Left ventricle myocardium inferior (tissue), 1 donor: ENCODE data around the gene PLXNA4. TPM values are rescaled to one million over a fixed set of nuclear protein-coding genes. Genes with fewer than 3 reads are reported as not detected.

ENCODE experiments used
- DNase-seq: peaks from one replicate; pipeline ENCODE4 v3.0.0-alpha.2; 2020
- H3K27ac ChIP-seq: fragments of 200-600 bp; replicated peaks from 2 replicates; pipeline ENCODE4 v1.8.0; 2021
- H3K27me3 ChIP-seq: fragments of 200-600 bp; 2 replicates; pipeline ENCODE4 v1.8.0; 2021; ENCODE audit warnings: low read depth
- H3K36me3 ChIP-seq: fragments of 200-600 bp; 2 replicates; pipeline ENCODE4 v1.8.0; 2021
- H3K4me1 ChIP-seq: fragments of 200-600 bp; 2 replicates; pipeline ENCODE4 v1.8.0; 2021
- H3K4me3 ChIP-seq: fragments of 200-600 bp; 2 replicates; pipeline ENCODE4 v1.8.0; 2021; ENCODE audit warnings: mild to moderate bottlenecking, moderate library complexity
- H3K9me3 ChIP-seq: fragments of 200-600 bp; replicated peaks from 2 replicates; pipeline ENCODE4 v1.8.0; 2021
- intact Hi-C: fragments of 100-400 bp; cut with micrococcal nuclease; formaldehyde crosslinking; loops from one replicate; pipeline ENCODE4 v1.11.0; 2022
- total RNA-seq: library from RNA; stranded (reverse); fragmentation: NEBNext Ultra II Directional; extraction: Animal tissue kit (Norgen Biotek cat#: 25700); gene quantifications from one replicate; pipeline ENCODE4 v1.2.1, GENCODE V29; 2021
- TF ChIP-seq, protein P1 (sequence below): fragments of 200-600 bp; IDR thresholded peaks from 2 replicates; pipeline ENCODE4 v1.8.0; 2021; ENCODE audit warnings: antibody characterized with exemption, mild to moderate bottlenecking, borderline replicate concordance
- donor health status: DM: no; HTN: yes; CAD: no; lungs with severe emphysema.

PLXNA4 gene
- total RNA-seq, 1 donor from 2014 or later = 18.1 TPM

DNA sequence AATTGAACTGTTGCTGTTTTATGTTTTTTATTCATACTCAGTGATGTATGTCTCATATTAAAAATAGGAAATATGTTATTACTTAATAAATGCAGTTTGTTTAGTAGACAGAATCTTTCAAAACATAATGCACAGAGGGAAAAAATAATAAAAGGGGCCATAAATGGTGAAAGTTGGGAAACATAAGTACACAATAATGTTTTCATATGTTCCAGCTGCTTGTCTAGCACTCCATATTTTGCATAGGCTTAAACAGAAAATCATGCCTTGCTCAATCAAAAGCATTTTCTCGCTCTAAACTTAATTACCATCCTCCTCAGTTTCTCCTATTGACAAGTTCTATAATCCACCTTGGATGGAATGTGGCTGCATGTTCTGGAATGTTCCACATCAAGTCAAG, 333.2 kb downstream of the PLXNA4 start:
- H3K36me3 ChIP-seq = no peaks in the 10 kb centered on the region
- TF ChIP-seq, protein P1, sequence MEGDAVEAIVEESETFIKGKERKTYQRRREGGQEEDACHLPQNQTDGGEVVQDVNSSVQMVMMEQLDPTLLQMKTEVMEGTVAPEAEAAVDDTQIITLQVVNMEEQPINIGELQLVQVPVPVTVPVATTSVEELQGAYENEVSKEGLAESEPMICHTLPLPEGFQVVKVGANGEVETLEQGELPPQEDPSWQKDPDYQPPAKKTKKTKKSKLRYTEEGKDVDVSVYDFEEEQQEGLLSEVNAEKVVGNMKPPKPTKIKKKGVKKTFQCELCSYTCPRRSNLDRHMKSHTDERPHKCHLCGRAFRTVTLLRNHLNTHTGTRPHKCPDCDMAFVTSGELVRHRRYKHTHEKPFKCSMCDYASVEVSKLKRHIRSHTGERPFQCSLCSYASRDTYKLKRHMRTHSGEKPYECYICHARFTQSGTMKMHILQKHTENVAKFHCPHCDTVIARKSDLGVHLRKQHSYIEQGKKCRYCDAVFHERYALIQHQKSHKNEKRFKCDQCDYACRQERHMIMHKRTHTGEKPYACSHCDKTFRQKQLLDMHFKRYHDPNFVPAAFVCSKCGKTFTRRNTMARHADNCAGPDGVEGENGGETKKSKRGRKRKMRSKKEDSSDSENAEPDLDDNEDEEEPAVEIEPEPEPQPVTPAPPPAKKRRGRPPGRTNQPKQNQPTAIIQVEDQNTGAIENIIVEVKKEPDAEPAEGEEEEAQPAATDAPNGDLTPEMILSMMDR = no peak
- intact Hi-C loops = no loop called here
- H3K4me3 ChIP-seq = no peak overlapping the region
- no peak for DNase-seq
- peaks cover 10% of the 10 kb centered on the region for H3K9me3 ChIP-seq
- H3K4me1 ChIP-seq = no peaks in the 10 kb centered on the region
- H3K27ac ChIP-seq = no peak overlapping the region
- H3K27me3 ChIP-seq = no peaks in the 10 kb centered on the region

DNA sequence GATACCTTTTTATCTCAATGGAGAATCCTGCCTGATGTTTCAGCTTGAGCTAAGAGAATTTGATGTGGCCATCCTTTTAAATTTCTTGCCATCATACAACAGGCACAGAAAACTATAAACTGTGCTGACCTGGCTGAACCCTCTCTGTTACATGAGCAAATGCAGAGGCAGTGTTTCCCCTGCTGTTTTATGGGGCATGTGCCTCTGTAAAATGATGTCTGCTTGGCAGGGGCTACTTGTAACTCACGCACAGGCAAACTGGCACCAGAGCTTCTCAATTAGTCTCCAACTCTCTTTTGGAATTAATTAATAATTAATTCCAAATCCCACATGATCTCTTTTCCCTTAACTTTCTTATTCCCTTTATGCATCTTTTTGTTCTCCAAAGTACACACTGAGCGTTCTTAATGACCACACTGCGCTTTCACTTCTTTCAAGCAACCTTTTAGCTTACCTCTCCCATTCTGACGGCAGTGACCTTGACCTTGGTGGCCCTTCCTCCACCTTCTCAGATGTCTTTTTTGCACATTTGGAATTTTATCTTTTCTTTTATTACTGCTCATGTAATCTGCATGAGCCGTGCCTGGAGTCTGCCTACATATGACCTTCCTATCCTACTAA, 334.0 kb downstream of the PLXNA4 start:
- no peaks in the 10 kb centered on the region for H3K4me1 ChIP-seq
- DNase-seq = no peak
- intact Hi-C loops = no loop called here
- peaks cover 10% of the 10 kb centered on the region for H3K9me3 ChIP-seq
- TF ChIP-seq, protein P1 = no peak
- H3K4me3 ChIP-seq = no peak overlapping the region
- H3K27ac ChIP-seq = no peak overlapping the region
- no peaks in the 10 kb centered on the region for H3K27me3 ChIP-seq
- H3K36me3 ChIP-seq = no peaks in the 10 kb centered on the region

DNA sequence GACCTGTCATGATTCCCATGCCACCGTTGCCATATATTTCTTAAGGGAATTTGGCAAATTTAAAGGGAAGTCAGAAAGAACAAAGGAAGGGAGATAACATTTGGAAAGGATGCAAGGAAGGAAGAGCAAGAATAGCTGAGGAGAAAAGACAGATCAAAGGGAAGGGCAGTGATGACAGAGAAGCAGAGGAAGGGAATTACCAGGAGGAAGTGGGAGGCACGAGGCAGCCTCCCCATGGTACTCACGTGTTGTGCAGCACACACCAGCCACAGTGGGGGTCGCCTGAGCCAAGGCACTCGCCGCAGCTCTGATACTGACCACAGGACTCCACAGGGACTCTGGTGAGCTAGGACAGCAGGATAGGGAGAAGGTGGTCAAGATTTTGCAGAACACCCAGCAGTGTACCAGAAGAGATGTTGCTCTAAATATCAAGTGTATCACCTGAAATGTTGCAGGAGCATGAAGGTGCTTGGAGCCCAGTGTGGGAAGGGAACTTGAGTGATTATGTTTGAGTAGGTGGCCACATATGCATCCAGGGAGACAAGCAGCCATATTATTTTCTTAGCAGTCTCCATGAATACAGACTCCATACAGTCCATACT, 335.3 kb downstream of the PLXNA4 start:
- no peak overlapping the region for H3K27ac ChIP-seq
- no peaks in the 10 kb centered on the region for H3K27me3 ChIP-seq
- no peak for DNase-seq
- no peaks in the 10 kb centered on the region for H3K4me1 ChIP-seq
- H3K36me3 ChIP-seq = no peaks in the 10 kb centered on the region
- no peak overlapping the region for H3K4me3 ChIP-seq
- intact Hi-C loops = no loop called here
- TF ChIP-seq, protein P1 = no peak
- H3K9me3 ChIP-seq = peaks cover 8% of the 10 kb centered on the region

DNA sequence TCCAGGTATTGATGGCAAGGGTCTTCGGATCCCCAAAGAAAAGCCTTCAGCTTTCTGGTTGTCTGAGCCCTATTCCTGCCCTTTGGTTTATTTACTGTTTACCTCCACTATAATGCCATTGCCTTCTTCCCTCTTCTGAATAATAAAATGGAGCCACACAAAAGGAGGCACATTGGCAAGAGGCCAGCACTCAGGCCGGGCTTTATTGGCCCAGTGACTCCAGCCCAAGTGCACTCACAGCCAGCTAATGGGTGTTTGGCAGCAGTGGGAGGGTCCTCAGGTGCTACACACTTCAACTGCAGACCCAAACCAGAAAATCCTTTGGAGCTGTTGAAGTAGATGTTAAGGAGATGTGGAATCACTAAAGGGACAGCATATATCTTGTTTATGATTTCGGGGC, 336.0 kb downstream of the PLXNA4 start:
- DNase-seq = no peak
- TF ChIP-seq, protein P1 = no peak
- intact Hi-C loops = no loop called here
- H3K36me3 ChIP-seq = no peaks in the 10 kb centered on the region
- H3K9me3 ChIP-seq = peaks cover 2% of the 10 kb centered on the region
- no peak overlapping the region for H3K27ac ChIP-seq
- no peaks in the 10 kb centered on the region for H3K27me3 ChIP-seq
- H3K4me1 ChIP-seq = no peaks in the 10 kb centered on the region
- H3K4me3 ChIP-seq = no peak overlapping the region

DNA sequence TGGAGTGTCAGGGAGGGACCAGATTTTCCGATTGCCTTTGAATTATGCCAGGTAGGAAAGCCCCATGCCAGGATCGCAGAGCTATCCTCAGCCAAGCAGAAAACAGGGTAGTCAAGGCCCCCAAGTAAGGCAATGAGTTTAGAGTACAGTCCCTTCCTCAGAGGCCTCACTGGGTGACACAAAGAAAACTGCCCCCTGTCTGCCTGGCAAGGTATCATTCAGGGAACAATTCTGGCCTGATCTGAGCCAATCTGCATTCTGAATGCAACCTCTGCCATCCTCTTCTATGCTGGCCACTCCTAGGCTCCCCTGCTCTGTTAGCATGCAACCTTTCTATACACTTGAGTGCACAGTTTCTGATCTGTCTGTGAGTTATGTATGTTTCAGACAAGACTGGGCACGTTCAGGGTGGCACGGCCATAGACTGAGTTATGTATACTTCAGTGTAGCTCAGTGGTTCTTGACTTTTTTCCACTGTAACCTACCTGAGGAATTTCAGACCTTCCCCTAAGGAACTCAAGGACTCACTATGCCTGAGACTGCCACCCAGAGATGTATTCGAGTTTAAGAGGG, 336.8 kb downstream of the PLXNA4 start:
- Histone ChIP-seq H3K4me3 (no peak overlapping the region), H3K27me3 (no peaks in the 10 kb centered on the region), H3K9me3 (no peaks in the 10 kb centered on the region), H3K4me1 (no peaks in the 10 kb centered on the region), H3K36me3 (no peaks in the 10 kb centered on the region), H3K27ac (no peak overlapping the region)
- TF ChIP-seq, protein P1 = no peak
- DNase-seq = no peak
- intact Hi-C loops = no loop called here
